CD4-positive, alpha-beta T cell treated with Interleukin-17A for 4 hours (primary cell): ENCODE results near the gene PANX2.

Experiments used
- DNase-seq: peaks from one replicate; pipeline ENCODE4 v3.0.0-alpha.2; 2020; ENCODE audit warnings: mixed read lengths

PANX2 gene

GRCh38 chr22:50216055-50216683, 45.6 kb downstream of the PANX2 start:
- no peak for DNase-seq

DNA sequence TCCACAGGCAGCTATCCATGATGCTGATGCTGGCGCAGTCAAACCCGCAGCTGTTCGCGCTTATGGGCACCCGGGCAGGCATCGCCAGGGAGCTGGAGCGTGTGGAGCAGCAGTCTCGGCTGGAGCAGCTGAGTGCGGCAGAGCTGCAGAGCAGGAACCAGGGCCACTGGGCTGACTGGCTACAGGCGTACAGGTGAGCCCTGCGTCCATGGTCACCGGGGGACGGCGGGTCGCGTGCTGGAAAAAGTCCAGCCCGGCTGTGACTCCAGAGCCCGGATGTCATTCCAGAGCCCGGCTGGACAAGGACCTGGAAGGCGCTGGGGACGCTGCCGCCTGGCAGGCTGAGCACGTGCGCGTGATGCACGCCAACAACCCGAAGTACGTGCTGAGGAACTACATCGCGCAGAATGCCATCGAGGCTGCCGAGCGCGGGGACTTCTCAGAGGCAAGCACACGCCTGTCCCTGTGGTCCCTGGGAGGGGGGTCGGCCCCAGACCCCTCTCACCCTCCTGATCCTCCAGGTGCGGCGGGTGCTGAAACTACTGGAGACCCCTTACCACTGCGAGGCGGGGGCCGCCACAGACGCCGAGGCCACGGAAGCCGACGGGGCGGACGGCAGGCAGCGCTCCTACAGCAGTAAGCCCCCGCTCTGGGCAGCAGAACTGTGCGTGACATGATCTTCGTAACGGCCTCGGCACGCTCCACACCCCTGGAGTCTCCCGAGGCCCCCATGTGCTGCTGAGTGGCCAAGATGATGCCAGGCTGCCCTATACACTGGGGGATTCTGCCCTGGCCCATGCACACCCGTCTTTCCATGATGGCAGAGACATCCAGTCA, 46.4 kb downstream of the PANX2 start:
- DNase-seq: no peak

DNA sequence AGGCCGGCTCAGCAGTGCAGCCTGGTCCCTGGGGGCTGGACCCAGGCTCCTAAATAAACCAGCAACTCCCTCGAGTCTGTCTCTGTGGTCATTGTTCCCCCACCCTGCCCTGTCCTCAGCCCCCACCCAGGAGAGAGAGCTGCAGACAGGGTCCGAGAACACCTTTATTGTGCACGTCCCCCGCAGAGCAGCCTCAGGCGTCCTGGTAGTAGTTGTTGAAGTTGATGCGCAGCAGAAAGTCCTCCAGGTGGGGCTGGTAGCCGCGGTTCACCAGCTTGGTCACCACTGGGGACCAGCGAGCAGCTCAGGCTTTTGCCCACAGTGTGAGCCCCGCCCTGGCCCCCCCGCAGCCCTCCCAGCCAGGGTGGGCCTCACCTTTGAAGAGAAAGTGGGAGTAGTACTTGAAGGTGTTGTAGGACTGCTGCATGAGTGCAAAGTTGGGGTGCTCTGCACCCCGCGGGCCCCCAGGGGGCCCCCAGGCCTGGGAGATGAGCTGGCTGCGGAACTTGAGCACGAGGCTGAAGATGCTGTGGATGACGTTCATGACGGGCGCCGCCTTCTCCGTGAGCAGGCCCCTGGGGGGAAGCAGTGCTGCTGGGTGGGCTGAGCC, 47.1 kb downstream of the PANX2 start:
- no peak for DNase-seq

GRCh38 chr22:50218153-50218995, 47.8 kb downstream of the PANX2 start:
- DNase-seq: no peak

DNA sequence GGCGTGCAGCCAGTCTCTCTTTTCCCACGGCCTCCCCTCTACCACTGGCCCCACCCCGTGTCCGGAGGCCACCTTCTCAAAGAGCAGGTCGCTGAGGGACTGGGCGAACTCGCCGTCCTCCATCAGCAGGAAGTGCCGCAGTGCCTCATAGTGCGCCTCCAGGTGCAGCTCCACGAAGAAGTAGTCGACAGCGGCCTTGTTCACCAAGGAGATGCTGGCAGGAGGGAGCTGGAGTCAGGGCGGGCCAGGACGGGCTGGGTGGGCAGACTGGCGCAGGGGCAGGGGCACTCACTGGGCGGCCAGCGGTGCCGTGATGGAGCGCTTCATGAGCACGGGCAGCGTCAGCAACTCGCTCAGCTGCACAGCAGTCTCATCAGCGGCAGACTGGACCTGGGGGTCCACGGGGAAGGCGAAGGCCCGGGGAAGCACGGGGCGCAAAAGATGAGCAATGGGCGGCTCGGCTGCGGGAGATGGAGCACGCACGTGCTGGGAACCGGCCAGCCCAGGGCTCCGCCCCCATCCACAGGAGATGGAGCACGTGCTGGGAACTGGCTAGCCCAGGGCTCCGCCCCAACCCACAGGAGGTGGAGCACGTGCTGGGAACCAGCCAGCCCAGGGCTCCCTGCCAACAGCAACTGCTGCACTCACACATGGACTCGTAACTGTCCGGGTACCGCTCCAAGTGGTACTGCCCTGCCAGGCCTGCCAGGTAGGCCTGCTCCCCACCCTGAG, 48.6 kb downstream of the PANX2 start:
- no peak for DNase-seq

- DNase-seq: no peak
Measured at GRCh38 chr22:50219800-50220602, 49.5 kb downstream of the PANX2 start.

- no peak for DNase-seq
Measured at GRCh38 chr22:50220603-50221409, 50.3 kb downstream of the PANX2 start.

GRCh38 chr22:50221410-50222300, 51.1 kb downstream of the PANX2 start:
- no peak for DNase-seq

- no peak for DNase-seq
Measured at GRCh38 chr22:50222508-50222907, 52.0 kb downstream of the PANX2 start.

GRCh38 chr22:50224071-50224470, 53.5 kb downstream of the PANX2 start:
- no peak for DNase-seq

- no peak for DNase-seq
Measured at GRCh38 chr22:50225200-50225969, 54.9 kb downstream of the PANX2 start.

GRCh38 chr22:50226063-50226874, 55.7 kb downstream of the PANX2 start:
- DNase-seq: no peak

DNA sequence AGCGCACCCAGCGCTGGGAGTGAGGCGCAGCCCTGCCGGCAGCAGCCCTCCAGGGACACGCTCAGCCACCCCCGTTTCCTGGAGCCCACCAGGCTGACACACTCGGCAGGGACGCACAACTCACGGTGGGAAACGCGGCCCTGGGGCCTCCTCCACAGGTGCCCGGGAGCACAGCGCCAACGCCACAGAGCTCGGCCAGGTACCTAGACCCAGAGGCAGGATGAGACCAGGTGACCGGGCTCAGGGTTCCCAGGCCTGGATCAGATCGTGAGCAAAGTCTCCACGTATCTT, 56.3 kb downstream of the PANX2 start:
- DNase-seq: no peak

- no peak for DNase-seq
Measured at GRCh38 chr22:50227579-50228215, 57.2 kb downstream of the PANX2 start.

- no peak for DNase-seq
Measured at GRCh38 chr22:50228366-50228765, 57.8 kb downstream of the PANX2 start.

DNA sequence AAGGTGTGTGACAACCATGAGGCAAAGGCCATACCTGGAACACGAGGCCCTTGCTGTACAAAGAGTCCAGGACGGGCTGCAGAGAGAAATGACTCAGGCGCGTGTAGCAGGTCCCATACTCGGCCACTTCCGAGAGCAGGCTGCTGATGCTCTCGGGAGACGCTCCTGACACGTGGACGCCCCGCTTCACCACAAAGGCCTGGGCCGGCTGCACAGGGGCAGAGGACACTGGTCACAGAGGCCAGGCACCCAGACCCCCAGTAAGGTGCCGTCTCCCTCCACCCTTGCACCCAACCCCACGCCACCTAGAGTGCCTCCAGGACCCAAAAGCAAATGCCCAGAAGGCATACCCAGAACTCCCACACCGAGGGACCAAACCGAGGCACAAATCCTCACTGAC, 58.8 kb downstream of the PANX2 start:
- DNase-seq: no peak
